Neural progenitor cell (in vitro differentiated cells): ENCODE data around the gene ZNF79. TPM values are rescaled to one million over a fixed set of nuclear protein-coding genes. Genes with fewer than 3 reads are reported as not detected.

Source experiments
- DNase-seq: peaks from one replicate; pipeline ENCODE4 v3.0.0-alpha.2; 2016; ENCODE audit warnings: low spot score
- H2AFZ ChIP-seq: fragments of 200-600 bp; sonication (generic); replicated peaks from 2 replicates; pipeline ENCODE4 v1.6.1; 2016; ENCODE audit warnings: antibody characterized with exemption
- H3F3A ChIP-seq: fragments of 200-600 bp; sonication (generic); 2 replicates; pipeline ENCODE4 v1.6.1; 2016; ENCODE audit warnings: antibody characterized with exemption, low read depth
- H3K27ac ChIP-seq: fragments of 200-600 bp; sonication (generic); 2 replicates; pipeline ENCODE4 v1.5.1; 2016; ENCODE audit warnings: mild to moderate bottlenecking
- H3K27me3 ChIP-seq: fragments of 200-600 bp; sonication (generic); 2 replicates; pipeline ENCODE4 v1.6.1; 2016; ENCODE audit warnings: mild to moderate bottlenecking, moderate library complexity
- H3K36me3 ChIP-seq: fragments of 200-600 bp; sonication (generic); 2 replicates; pipeline ENCODE4 v1.5.1; 2016
- H3K4me1 ChIP-seq: fragments of 200-600 bp; sonication (generic); 2 replicates; pipeline ENCODE4 v1.6.1; 2016; ENCODE audit warnings: mixed run types
- H3K4me2 ChIP-seq: fragments of 200-600 bp; sonication (generic); 2 replicates; pipeline ENCODE4 v1.6.1; 2016
- H3K4me3 ChIP-seq: fragments of 200-600 bp; sonication (generic); 2 replicates; pipeline ENCODE4 v1.5.1; 2016
- H3K79me2 ChIP-seq: fragments of 200-600 bp; sonication (generic); 2 replicates; pipeline ENCODE4 v1.6.1; 2016; ENCODE audit warnings: low read depth
- H3K9ac ChIP-seq: fragments of 200-600 bp; sonication (generic); 2 replicates; pipeline ENCODE4 v1.6.1; 2016
- H3K9me3 ChIP-seq: fragments of 200-600 bp; sonication (generic); 2 replicates; pipeline ENCODE4 v1.5.1; 2016; ENCODE audit warnings: low read depth
- H4K20me1 ChIP-seq: fragments of 200-600 bp; sonication (generic); 2 replicates; pipeline ENCODE4 v1.6.1; 2016; ENCODE audit warnings: low read depth
- H3K27ac Mint-ChIP-seq: 3 replicates; pipeline ENCODE4 v1.8.0; 2021; ENCODE audit warnings: mixed read lengths
- H3K27me3 Mint-ChIP-seq: 2 replicates; pipeline ENCODE4 v1.8.0; 2022; ENCODE audit warnings: low read depth, mild to moderate bottlenecking, inconsistent platforms, moderate library complexity, mixed read lengths; ENCODE audit not compliant: insufficient read depth
- H3K36me3 Mint-ChIP-seq: 3 replicates; pipeline ENCODE4 v1.8.0; 2021; ENCODE audit warnings: mixed read lengths
- H3K4me1 Mint-ChIP-seq: 3 replicates; pipeline ENCODE4 v1.8.0; 2021; ENCODE audit warnings: mixed read lengths
- H3K4me3 Mint-ChIP-seq: 3 replicates; pipeline ENCODE4 v1.8.0; 2021; ENCODE audit warnings: mild to moderate bottlenecking, moderate library complexity, mixed read lengths
- H3K9me3 Mint-ChIP-seq: 3 replicates; pipeline ENCODE4 v1.8.0; 2020; ENCODE audit warnings: mixed read lengths
- CTCF ChIP-seq: fragments of 200-600 bp; sonication (generic); IDR thresholded peaks from 2 replicates; pipeline ENCODE4 v1.5.1; 2017; ENCODE audit warnings: antibody characterized with exemption, mild to moderate bottlenecking
- EZH2 ChIP-seq: fragments of 200-600 bp; sonication (generic); IDR thresholded peaks from 2 replicates; pipeline ENCODE4 v1.6.1; 2017; ENCODE audit warnings: antibody characterized with exemption, mild to moderate bottlenecking, moderate library complexity
- EZH2phosphoT487 ChIP-seq: fragments of 200-600 bp; sonication (generic); IDR thresholded peaks from 2 replicates; pipeline ENCODE4 v1.6.1; 2017; ENCODE audit warnings: antibody characterized with exemption
- total RNA-seq: library from RNA; depleted of rRNA; stranded (reverse); fragments of >200 nt; gene quantifications from 2 replicates; pipeline ENCODE4 v1.2.3, GENCODE V29; 2015; ENCODE audit warnings: low replicate concordance

ZNF79 gene
- total RNA-seq, 1 donor from 2014 or later, result 6.7 TPM

- no peaks in the 10 kb centered on the region for H3K27me3 ChIP-seq
- no peaks in the 10 kb centered on the region for H4K20me1 ChIP-seq
- no peak overlapping the region for H3K27ac ChIP-seq
- H3K9ac ChIP-seq, result no peak overlapping the region
- H2AFZ ChIP-seq, result no peak overlapping the region
- peaks cover 34% of the 10 kb centered on the region for H3K4me1 Mint-ChIP-seq
- no peaks in the 10 kb centered on the region for H3F3A ChIP-seq
- DNase-seq, result no peak
- H3K9me3 Mint-ChIP-seq, result no peaks in the 10 kb centered on the region
- H3K27ac Mint-ChIP-seq, result no peak overlapping the region
- no peaks in the 10 kb centered on the region for H3K36me3 ChIP-seq
- H3K4me3 Mint-ChIP-seq, result no peak overlapping the region
- H3K9me3 ChIP-seq, result no peaks in the 10 kb centered on the region
- peaks cover 2% of the 10 kb centered on the region for H3K27me3 Mint-ChIP-seq
- no peak overlapping the region for H3K4me3 ChIP-seq
- no peaks in the 10 kb centered on the region for H3K4me1 ChIP-seq
- TF ChIP-seq CTCF (no peak), EZH2 (no peak), EZH2phosphoT487 (no peak)
- no peaks in the 10 kb centered on the region for H3K36me3 Mint-ChIP-seq
- no peak overlapping the region for H3K4me2 ChIP-seq
- no peaks in the 10 kb centered on the region for H3K79me2 ChIP-seq
Observed at GRCh38 chr9:127389381-127390247, 34.6 kb upstream of the ZNF79 start.

GRCh38 chr9:127390248-127390545, 34.0 kb upstream of the ZNF79 start:
- Histone ChIP-seq H3K9ac (no peak overlapping the region), H3F3A (no peaks in the 10 kb centered on the region), H3K36me3 (no peaks in the 10 kb centered on the region), H3K27me3 (peaks cover 6% of the 10 kb centered on the region), H4K20me1 (no peaks in the 10 kb centered on the region), H2AFZ (no peak overlapping the region), H3K4me2 (no peak overlapping the region), H3K4me1 (no peaks in the 10 kb centered on the region), H3K27ac (no peak overlapping the region), H3K4me3 (no peak overlapping the region), H3K79me2 (no peaks in the 10 kb centered on the region), H3K9me3 (no peaks in the 10 kb centered on the region)
- peaks cover 33% of the 10 kb centered on the region for H3K4me1 Mint-ChIP-seq
- no peak overlapping the region for H3K4me3 Mint-ChIP-seq
- no peaks in the 10 kb centered on the region for H3K36me3 Mint-ChIP-seq
- no peaks in the 10 kb centered on the region for H3K9me3 Mint-ChIP-seq
- no peak overlapping the region for H3K27ac Mint-ChIP-seq
- peaks cover 2% of the 10 kb centered on the region for H3K27me3 Mint-ChIP-seq
- no peak for TF ChIP-seq CTCF
- TF ChIP-seq EZH2phosphoT487, result no peak
- TF ChIP-seq EZH2, result no peak
- DNase-seq, result no peak

- Histone ChIP-seq H3F3A (no peaks in the 10 kb centered on the region), H3K36me3 (no peaks in the 10 kb centered on the region), H2AFZ (no peak overlapping the region), H3K4me2 (no peak overlapping the region), H4K20me1 (no peaks in the 10 kb centered on the region), H3K4me1 (no peaks in the 10 kb centered on the region), H3K9me3 (no peaks in the 10 kb centered on the region), H3K4me3 (no peak overlapping the region), H3K27me3 (peaks cover 9% of the 10 kb centered on the region), H3K79me2 (no peaks in the 10 kb centered on the region), H3K27ac (no peak overlapping the region), H3K9ac (no peak overlapping the region)
- Mint-ChIP-seq H3K4me3 (no peak overlapping the region), H3K27ac (no peak overlapping the region), H3K4me1 (peaks cover 32% of the 10 kb centered on the region), H3K9me3 (no peaks in the 10 kb centered on the region), H3K36me3 (no peaks in the 10 kb centered on the region), H3K27me3 (peaks cover 2% of the 10 kb centered on the region)
- no peak for DNase-seq
- TF ChIP-seq CTCF (no peak), EZH2 (no peak), EZH2phosphoT487 (no peak)
Observed at GRCh38 chr9:127390563-127390962, 33.6 kb upstream of the ZNF79 start.
